Measurements from ENCODE around the gene LTA4H.

The LTA4H gene

DNA sequence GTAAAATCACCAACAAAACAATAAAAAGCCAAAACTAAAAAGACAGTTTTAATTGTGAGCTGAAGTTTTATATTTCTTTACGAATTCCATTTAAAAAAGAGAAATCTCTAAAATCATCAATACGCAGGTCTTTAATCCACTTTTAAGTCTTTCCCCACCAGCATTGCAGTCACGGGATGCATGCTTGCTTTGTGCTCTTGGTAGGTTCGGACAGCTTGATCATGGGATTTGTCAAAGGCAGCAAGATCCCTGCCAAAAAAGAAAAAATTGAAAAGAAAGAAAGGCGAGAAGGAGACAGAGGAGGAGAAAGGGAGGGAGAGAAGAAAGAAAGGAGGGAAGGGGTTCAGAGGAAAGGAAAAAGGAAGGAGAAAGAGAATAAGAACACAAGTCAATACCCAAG lies 34.5 kb downstream of the LTA4H start:
- no peak for TF ChIP-seq CTCF (IDR thresholded peaks at IDR 0.05; ENCODE audit: unreplicated experiment in 3 of 3)
- H3K27ac Mint-ChIP-seq = no peak overlapping the region
- H3K4me3 Mint-ChIP-seq = no peak overlapping the region
- no peaks in the 10 kb centered on the region for H3K27me3 Mint-ChIP-seq (ENCODE audit: low read depth)
- H3K9me3 Mint-ChIP-seq = no peaks in the 10 kb centered on the region
- no peaks in the 10 kb centered on the region for H3K4me1 Mint-ChIP-seq
- H3K36me3 Mint-ChIP-seq (ENCODE audit: low read depth) = peaks cover 33% of the 10 kb centered on the region

- TF ChIP-seq CTCF (IDR thresholded peaks at IDR 0.05; ENCODE audit: unreplicated experiment in 3 of 3) = no peak
- Mint-ChIP-seq H3K4me3 (no peak overlapping the region), H3K27ac (no peak overlapping the region), H3K36me3 (ENCODE audit: low read depth) (peaks cover 21% of the 10 kb centered on the region), H3K27me3 (ENCODE audit: low read depth) (no peaks in the 10 kb centered on the region), H3K4me1 (no peaks in the 10 kb centered on the region), H3K9me3 (no peaks in the 10 kb centered on the region)
Observed at GRCh38 chr12:95999484-95999883, 35.9 kb downstream of the LTA4H start.

GRCh38 chr12:95998611-95999286 lies 36.6 kb downstream of the LTA4H start:
- no peaks in the 10 kb centered on the region for H3K9me3 Mint-ChIP-seq
- no peaks in the 10 kb centered on the region for H3K4me1 Mint-ChIP-seq
- no peak overlapping the region for H3K4me3 Mint-ChIP-seq
- TF ChIP-seq CTCF (IDR thresholded peaks at IDR 0.05; ENCODE audit: unreplicated experiment in 3 of 3) = peak; percentile 52 to 72 (median 72)
- H3K27me3 Mint-ChIP-seq (ENCODE audit: low read depth) = no peaks in the 10 kb centered on the region
- no peak overlapping the region for H3K27ac Mint-ChIP-seq
- H3K36me3 Mint-ChIP-seq (ENCODE audit: low read depth) = peaks cover 17% of the 10 kb centered on the region

- no peaks in the 10 kb centered on the region for H3K4me1 Mint-ChIP-seq
- H3K27ac Mint-ChIP-seq = no peak overlapping the region
- H3K9me3 Mint-ChIP-seq = no peaks in the 10 kb centered on the region
- H3K36me3 Mint-ChIP-seq (ENCODE audit: low read depth) = peaks cover 17% of the 10 kb centered on the region
- no peak overlapping the region for H3K4me3 Mint-ChIP-seq
- no peaks in the 10 kb centered on the region for H3K27me3 Mint-ChIP-seq (ENCODE audit: low read depth)
- TF ChIP-seq CTCF (IDR thresholded peaks at IDR 0.05; ENCODE audit: unreplicated experiment in 3 of 3) = no peak
Observed at GRCh38 chr12:95997911-95998510, 37.4 kb downstream of the LTA4H start.

DNA sequence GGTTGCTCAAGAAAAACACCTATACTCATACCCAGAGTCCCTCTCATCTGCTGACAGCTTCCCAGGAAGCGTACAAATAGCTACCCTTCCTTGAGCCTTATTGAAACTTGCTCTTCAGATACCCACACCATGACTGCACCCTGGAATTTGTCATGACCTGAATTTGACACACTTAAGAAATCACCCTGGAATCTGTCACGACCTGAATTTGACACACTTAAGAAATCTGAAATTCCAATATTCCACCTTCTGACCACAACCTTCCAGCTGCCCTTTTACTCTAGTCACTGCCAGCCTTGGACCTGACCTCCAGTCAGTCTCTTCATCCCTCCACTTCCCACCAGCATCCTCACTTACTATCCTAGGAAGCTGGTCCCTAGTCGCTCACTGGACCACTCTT lies 38.1 kb downstream of the LTA4H start:
- Mint-ChIP-seq H3K27me3 (ENCODE audit: low read depth) (no peaks in the 10 kb centered on the region), H3K4me3 (no peak overlapping the region), H3K9me3 (no peaks in the 10 kb centered on the region), H3K27ac (no peak overlapping the region), H3K36me3 (ENCODE audit: low read depth) (peaks cover 9% of the 10 kb centered on the region), H3K4me1 (no peaks in the 10 kb centered on the region)
- TF ChIP-seq CTCF (IDR thresholded peaks at IDR 0.05; ENCODE audit: unreplicated experiment in 3 of 3) = no peak

Measured in nephron (organoid).